DMS79 (cell line): ENCODE results near the gene SYT2.
"Not testable (repeated sequence)": the region's sequence is repeated elsewhere in the genome, so short reads cannot be mapped to it uniquely, and the experiment has no call there.

Experiments used
- DNase-seq: peaks from one replicate; lab custom pipeline; 2025; lab: John Stamatoyannopoulos, UW

The SYT2 gene

DNA sequence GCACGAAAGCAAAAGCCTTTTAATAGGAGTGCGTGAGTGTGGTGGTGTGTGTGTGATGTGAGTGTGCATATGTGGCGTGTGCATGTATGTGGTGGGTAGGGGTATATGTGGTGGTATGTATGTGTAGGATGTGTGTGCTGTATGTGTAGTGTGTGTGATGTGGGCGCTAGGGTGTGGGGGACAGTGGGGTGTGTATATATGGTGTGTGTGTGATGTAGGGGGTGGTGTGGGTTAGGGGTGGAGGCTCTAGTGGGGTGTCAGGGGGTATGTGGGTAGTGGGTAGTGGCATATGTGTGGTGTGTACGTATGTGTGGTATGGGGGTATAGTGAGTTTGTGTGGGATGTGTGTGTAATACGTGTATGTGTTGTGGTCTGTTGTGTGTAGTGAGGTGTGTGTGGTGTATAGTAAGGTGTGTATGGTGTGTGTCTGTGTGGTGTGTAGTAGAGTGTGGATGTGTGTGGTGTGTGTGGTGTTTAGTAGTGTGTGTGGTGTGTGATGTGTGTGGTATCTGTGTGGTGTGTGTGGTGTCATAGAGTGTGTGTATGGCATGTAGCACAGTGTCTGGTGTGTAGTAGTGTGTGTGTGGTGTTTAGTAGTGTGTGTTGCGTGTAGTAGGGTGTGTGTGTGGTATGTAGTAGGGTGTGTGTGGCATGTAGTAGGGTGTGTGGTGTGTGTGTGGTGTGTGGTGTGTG, 86.0 kb downstream of the SYT2 start:
- no peak for DNase-seq

DNA sequence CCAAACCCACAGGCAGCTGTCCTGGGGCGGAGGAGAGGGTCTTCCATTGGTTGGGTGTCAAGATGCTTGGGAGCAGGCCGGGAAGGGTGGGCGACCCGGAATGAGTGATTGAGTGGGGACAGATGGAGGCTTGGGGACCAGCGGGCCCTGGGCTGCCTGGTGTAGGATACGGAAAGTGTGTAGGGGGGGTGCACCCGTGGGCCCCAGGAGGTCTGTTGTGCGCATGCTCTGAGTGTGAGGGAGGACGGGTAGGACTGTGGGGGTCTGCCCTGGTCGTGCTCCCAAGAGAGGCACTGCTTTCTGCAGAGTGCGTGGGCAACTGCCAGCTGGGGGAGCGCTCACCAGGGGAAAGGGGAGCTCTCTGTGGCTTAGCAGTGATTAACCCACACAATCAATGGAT, 86.8 kb downstream of the SYT2 start:
- not testable (repeated sequence) for DNase-seq

DNA sequence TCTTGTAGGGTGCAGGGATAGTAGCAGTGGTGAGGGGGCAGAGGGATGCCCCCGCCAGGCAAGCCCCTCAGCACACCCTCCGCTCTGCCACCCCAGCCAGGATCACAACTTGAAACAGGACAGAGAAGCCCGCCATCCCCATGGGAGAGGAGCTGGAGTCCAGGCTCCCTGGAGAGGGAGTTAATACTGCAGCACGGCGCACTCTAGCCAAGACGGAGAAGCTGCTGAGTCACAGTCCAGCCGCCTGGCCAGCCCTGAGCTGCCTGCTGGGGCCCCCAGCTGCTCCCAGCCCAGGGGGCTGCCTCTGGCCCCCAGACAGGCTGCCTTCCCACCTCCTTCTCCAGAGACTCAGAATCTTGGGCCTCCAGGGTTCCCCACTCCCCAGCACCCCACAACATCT, 87.2 kb downstream of the SYT2 start:
- DNase-seq: no peak

DNA sequence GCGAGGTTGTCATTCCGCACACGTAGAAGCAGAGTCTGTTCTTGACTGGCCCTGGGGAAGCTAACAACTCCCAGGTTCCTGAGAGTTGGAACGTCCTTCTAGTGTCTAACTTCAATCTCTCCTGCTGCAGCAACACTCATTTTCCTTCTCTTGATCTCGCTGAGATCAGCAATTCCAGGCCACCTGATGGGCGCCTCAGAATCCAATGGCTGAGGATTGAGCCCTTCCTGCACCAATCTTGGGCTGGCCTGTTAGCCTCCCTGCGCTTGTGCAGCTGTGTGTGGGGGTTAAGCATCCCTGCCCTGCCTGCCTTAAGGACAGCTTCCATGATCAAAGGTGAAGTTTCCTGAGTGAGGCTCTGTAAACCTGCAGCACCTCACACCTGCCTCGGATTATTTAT, 87.9 kb downstream of the SYT2 start:
- no peak for DNase-seq

DNA sequence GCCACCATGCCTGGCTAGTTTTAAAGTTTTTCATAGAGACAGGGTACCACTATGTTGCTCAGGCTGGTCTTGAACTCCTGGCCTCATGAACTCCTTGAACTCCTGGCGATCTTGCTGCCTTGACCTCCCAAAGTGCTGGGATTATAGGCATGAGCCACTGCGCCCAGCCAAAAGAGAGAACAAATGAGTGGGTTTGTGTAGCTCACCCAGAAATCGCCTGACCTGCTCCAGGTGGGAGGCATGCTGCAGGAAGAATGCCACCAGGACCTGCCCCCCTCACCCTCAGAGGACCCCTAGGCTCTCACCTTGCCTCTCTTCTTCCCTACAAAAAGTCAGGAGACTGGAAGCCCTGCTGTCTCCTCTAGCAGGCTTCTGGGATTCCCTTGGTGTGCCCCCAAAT, 88.8 kb downstream of the SYT2 start:
- no peak for DNase-seq

DNA sequence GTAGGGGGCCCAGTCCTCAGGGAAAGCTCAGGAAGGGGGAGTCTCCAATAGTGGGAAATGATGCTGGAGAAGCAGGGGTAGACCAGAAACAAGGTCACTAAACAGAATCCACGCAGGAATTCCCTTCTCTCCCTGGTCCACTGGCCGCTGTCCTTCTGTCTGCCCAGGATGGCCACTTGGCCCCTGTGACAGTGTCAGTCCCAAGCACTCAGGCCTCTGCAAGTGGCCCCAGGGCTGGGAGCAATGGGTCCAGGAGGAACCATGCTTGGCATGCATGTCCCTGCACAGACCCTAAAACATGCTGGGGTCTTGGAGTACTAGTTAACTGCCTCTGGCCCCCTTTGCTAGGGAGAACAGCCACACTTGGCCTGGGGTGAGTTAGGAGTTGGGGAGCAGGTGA, 90.2 kb downstream of the SYT2 start:
- DNase-seq: not testable (repeated sequence)

DNA sequence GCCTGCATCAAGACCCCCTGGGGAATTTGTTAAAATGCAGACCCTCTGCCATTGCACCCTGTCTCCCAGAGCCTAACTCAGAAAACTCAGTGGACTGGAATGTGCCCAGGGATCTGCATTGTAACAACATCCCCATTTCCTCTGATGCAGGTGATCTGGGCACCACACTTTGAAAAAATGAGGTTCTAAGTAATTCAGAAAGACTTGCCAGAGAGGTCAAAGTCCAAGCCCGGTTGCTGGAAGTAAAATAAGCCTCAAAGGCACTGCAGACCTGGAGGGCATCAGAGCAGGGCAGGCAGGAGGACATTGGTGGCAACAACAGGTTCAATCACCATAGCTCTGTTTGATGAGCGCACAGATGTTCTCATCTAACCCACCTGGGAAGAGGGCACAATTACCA, 90.7 kb downstream of the SYT2 start:
- DNase-seq: no peak

DNA sequence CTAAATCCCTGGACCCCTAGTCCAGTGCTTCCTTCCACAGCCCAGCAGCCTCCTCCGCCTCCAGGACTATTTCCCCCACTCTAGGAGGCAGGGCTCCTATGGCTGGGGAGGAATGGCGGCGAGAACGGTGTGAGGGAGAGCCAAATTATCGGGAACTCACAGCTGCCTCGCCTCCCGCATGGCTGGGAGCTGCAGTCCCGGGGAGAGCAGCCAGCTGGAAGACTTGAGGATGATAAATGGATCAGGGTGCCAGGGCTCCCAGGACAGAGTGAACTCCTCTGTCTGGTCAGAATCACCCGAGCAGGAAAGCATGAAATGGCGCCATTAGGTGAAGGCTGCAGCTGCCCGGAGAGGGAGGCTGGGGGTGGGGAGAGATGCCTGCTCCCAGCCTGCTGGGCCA, 91.2 kb downstream of the SYT2 start:
- not testable (repeated sequence) for DNase-seq

DNA sequence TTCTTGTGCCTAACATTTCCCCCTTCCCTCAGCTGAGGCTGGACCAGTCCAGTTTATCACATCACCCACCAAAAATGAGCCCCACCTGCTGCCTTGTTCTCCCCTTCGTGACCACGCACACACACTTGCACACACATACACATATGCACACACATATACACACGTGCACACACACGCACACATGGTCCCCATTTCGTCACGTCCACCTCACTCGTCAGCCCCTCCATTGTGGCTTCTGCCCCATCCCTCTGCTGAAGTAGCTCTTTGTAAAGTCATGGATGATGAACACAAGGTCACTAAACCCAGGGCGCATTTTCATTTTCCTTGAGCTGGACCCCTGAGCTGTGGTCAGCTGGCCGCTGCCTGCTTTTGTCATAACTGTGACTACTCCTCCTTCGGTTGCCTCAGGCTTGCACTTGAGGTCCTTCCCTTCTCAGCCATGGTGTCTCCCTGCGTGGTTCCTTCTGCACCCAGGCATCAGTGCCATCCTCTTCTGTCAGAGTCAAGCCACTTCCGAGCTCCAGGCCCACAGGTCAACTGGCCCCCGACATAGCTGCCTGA, 93.8 kb downstream of the SYT2 start:
- DNase-seq: no peak

DNA sequence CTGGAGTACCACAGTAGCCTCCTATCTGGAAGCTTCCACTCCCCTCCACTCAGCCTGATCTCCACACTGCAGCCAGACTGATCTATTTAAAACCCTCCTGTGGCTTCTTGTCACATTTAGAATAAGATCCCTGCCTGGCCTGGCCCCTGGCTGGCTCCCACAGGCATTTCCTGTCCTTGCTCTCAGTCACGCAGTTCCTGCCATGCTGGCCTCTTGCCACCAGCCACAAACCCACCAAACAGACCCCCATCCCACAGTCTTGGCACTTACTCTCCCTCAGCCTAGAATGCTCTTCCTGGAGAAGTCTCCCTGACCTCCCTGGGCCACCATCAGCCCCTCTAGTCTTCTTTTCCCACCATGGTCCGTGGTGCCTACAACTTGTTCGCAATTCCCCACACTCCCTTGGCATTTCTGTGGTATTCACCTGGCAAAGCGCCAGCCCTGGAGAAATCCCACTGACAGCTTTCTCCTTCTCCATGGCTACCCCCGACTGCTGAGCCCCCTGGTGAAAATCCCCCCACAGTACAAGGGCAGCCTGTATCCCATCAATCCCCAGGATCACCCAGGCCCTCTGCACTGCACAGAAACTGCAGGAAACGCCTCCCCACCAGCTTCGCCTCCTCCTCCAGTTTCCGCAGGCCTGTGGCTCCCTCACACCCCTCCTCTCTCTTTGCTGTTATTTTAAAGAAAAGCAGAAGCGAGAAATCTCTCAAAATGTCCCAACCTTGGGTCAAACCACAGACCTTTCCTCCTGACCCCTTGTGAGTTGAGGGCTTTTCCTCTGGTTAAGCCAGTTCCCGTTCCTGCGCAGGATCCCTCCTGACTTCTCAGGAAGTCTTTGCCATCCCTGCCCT, 94.5 kb downstream of the SYT2 start:
- peak; percentile 60 for DNase-seq

DNA sequence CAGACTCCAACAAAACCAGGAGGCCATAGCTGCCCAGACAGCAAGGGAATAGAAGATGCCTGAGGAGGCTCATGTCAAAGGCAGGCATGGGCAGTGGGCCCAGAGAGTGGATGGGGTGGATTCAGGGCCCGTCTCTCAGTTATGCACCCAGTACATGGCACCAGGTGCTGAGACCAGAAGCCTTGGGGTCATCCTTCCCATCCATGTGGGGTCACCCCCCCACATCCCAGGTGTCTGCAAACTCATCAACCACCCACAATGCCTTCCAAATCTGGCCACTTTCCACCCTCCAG, 95.1 kb downstream of the SYT2 start:
- DNase-seq: not testable (repeated sequence)

DNA sequence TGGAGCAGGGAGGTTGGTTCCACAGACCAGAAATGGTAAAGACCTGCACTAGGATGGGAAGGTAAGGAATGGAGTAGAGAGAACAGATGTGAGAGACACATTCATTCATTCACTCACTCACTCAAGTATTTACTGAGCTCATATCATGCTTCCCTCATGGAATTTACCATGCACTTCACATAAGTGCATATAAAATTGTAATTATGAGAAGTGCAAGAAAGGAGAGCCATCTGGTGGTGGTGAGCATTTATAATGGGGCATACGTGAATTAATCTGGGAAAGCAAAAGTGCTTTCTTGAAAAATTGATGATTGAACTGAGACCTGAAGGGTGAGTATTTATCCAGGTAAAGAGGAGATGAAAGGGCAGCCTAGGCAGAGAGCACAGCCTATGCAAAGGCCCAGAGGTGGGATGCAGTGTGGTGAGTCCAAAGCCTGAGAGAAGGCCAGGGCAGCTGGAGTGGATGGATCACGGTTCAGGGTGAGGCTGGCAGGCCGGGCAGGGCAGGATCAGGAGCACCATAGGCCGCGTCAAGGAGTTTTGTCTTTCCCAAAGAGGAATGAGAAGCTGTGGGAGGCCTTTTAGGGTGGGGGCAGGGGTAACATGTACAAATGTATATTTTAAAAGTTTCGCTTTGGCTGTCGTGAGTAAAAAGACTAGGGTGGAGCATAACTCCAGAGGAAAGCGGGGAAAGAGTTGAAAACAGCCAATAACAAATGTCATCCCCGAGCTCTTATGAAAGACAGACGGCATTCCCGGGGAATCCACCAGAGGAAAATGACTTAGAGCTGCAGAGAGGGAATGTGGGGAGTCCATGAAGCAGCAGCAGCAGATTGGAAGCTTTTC, 95.7 kb downstream of the SYT2 start:
- peak; percentile 9 for DNase-seq

DNA sequence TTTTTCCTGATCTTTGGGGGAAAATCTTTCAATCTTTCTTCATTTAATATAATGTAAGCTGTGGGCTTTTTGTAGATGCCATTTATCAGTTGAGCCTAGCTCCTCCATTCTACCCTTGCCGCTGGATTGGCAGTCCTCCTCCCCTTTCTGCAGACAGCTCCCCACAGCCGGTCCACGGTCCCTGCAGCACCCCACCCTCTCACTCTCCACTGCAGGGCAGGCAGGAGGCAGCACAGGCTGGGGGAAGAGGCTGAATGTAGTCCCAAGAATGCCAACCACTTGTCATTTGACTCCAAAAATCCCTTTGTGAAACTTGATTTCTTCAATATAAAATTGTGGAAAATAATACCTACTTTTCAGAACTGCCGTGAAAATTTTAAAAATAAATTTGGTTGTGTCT, 96.7 kb downstream of the SYT2 start:
- DNase-seq: no peak

DNA sequence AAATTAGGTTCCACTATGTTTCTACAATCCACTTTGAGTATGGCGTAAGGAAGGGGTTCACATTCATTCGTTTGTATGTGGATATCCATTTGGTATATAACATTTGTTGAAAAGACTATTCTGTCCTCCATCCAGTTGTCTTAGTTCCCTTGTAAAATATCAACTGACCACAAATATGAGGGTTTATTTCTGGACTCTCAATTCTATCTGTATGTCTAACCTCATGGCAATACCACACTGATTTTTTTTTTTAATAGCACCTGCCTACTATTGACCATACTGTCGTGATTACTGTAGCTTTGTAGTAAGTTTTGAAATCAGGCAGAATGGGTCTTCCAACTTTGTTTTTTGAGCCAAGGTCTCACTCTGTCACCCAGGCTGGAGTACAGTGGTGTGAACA, 98.2 kb downstream of the SYT2 start:
- DNase-seq: not testable (repeated sequence)

DNA sequence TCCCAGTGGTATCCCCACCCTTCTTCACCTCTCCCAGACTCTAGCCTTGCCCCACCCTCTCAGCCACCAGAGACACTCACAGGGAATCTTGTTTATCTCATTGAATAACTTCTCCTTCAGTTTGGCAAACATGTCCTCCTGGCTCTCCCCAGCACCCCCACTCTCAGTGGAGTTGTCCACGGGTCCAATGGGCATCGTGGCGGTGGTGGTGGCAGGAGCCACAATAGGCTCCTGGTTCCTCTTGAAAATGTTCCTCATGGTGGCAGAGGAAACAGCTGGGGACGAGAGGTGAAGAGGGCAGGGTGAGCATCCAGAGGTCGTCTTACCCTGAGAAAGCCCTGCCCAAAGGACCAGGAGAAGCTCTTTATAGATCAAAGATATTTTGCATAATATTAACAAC, 104.7 kb downstream of the SYT2 start:
- no peak for DNase-seq

DNA sequence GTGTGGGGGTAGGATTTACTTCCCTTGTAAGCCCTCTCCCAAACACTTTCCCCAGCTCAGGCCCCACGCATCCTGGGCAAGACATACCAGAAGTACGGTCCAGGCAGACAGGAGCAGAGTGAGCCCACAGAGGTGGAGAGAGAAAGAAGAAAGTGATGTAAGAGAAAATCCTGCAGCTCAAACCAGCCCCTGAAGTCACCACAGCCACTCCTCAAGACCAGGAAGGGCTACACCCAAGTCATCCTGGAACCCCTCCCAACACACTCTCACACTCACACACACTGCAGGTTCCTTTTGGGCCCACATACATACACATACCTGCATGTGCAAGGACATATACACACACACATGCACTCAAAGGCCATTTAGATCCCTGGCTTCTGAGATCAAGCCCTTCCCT, 106.8 kb downstream of the SYT2 start:
- DNase-seq: no peak

DNA sequence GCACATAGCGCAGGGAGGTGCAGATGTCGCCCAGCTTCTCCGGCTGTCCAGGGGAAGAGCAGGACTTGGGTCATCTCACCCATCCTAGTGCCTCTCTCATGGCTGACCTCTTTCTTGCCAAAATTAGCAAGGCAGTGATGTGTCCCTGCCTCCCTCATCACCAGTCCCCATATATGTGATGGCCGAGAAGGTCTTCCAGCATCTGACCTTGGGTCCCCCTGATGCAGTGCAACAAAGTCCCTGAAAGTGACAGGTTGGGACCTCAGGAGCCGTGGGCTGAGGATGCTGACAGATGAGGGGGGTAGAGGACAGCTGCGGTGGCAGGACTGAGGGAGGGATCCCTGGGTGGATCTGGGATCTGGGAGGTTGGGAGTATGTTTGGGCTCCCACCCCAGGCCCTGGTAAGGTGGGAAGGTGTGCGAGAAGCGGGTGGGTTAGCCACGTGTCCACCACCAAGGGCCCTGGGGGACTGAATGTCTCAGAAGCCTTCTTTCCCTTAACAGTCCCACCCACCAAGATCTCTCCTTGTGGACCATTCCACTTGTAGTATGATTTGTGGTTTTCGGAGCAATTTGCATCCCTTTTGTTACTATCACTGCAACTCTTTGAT, 109.7 kb downstream of the SYT2 start:
- no peak for DNase-seq

DNA sequence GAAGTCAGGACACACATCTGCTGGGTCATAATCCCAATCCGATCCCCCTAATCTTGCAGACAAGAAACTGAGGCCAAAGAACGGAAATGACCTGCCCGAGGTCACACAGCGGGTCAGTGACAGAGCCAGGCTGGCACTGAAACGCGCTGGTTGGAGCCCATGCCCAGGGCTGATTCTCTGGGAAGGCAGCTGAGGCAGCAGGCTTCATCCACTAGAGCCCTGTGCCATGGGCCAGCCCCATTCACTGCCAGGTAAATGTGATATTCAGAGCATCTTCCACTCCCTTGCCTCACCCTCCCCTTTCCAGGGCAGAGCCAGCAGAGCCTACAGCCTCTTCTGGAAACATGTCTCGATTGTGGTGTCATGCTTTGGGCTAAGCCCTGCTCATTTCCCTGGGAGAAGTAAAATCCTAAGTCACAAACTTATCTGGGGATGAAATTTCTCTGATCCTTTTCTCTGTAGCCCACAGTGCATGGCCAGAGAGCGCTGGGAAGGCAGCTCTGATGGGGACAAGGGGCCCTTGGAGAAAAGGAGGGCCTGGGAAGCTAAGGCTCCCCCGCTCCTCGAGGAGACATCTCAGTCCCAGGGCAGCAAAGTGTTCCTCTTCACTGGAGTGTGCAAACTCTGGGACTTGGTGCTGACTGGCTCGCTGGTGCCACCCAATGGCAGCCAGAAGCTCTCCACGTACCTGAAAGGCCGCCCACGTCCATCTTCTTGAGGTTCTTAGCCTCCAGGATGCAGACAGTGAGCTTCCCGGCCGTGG, 110.4 kb downstream of the SYT2 start:
- DNase-seq: no peak

DNA sequence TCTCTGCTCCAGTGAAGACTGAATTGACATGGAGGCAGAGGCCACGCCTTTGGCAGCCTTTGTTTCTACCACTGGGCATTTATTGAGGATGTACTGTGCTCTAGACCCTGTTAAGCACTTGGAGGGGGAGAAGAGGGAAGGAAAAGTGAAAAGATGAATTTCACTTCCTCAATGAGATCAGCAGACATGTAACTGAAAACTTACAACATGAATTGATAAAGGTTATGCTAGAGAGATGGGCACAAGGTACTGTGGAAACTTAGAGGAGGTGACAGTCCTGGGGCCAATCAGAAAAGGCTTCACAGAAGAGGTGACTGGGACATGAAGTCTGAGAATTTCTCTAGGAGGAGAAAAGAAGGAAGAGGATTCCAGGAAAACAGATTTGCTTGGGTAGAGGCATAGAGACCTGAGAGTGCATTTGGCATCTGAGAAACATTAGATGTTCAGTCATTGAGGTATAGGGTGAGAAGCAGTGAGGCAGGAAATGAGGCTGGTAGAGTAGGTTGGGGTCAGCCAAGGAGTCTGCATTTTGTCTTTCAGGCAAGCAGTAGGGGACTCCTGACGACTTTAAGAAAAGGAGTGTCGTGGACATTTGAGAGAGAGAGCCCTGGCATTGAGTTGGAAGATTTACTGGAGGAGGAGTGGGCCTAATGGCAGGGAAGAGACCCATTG, 113.0 kb downstream of the SYT2 start:
- DNase-seq: no peak

DNA sequence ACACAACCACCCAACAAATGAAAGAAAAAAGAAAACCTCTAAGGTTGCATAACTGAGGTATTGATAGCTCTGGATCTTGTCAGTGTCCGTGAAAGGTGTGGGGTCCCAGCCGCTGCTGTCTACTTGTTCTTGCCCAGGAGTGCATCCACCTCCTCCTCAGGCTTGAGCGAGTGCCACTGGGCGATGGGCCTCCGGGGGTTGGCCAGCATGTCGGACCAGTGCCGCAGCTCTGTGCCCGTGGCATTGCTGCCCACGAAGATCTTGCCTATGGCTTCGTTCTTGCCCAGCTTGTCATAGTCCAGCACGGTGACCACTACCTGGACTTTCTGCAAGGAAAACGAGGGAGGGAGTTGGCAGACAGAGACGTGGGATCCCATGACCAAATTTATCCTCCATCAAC, 113.6 kb downstream of the SYT2 start:
- DNase-seq: no peak

DNA sequence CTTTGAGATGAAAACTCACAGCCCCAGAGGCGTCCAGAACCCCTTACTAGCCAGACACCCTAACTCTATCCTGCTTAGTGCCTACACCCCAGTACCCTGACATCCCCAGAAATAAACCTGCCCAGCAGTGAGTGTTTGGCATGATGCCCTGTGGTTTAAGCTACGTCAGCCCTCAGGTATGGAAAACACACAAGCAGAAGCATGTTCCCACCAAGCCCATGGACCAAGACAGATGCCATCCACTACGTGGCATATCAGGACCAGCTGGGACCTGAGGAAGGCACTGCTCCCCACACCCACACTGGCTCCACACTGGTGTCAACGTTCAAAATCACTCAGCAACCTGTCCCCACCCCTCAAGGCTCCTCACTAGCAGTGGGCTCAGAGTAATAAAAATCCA, 116.4 kb downstream of the SYT2 start:
- no peak for DNase-seq
